ENCODE measurements around the gene GOLGA3.
"Not testable (repeated sequence)": the region's sequence is repeated elsewhere in the genome, so short reads cannot be mapped to it uniquely, and the experiment has no call there.

Gene GOLGA3

GRCh38 chr12:132777614-132778013 is 51.1 kb downstream of the GOLGA3 start:
- no peak for DNase-seq

GRCh38 chr12:132776816-132777568 is 51.7 kb downstream of the GOLGA3 start:
- DNase-seq, result no peak

GRCh38 chr12:132776230-132776625 is 52.4 kb downstream of the GOLGA3 start:
- DNase-seq, result not testable (repeated sequence)

- no peak for DNase-seq
These were observed 53.0 kb downstream of the GOLGA3 start for GRCh38 chr12:132775502-132776229.

GRCh38 chr12:132774646-132775275 is 53.9 kb downstream of the GOLGA3 start:
- DNase-seq, result no peak

- DNase-seq, result no peak
These were observed 54.5 kb downstream of the GOLGA3 start for GRCh38 chr12:132774159-132774558.

- no peak for DNase-seq
These were observed 55.4 kb downstream of the GOLGA3 start for GRCh38 chr12:132773077-132773955.

GRCh38 chr12:132772606-132773005 is 56.1 kb downstream of the GOLGA3 start:
- DNase-seq, result no peak

- DNase-seq, result peak; percentile 39
These were observed 57.4 kb downstream of the GOLGA3 start for GRCh38 chr12:132771126-132771838.

- no peak for DNase-seq
These were observed 62.1 kb downstream of the GOLGA3 start for GRCh38 chr12:132766380-132767085.

- no peak for DNase-seq
These were observed 63.3 kb downstream of the GOLGA3 start for GRCh38 chr12:132765361-132765760.

GRCh38 chr12:132764231-132764630 is 64.4 kb downstream of the GOLGA3 start:
- no peak for DNase-seq

GRCh38 chr12:132761921-132762583 is 66.6 kb downstream of the GOLGA3 start:
- peak; percentile 86 for DNase-seq

- DNase-seq, result peak; percentile 56
These were observed 67.4 kb downstream of the GOLGA3 start, which contains the start of gene ANKLE2 for GRCh38 chr12:132761032-132761920. TSS of gene ANKLE2 (minus strand) at chr12:132761832. CDS start at chr12:132761798, 34 bp downstream.

GRCh38 chr12:132759359-132759758 is 69.3 kb downstream of the GOLGA3 start:
- DNase-seq, result no peak

GRCh38 chr12:132758825-132759224 is 69.8 kb downstream of the GOLGA3 start:
- DNase-seq, result not testable (repeated sequence)

GRCh38 chr12:132754160-132754932 is 74.3 kb downstream of the GOLGA3 start:
- no peak for DNase-seq

- not testable (repeated sequence) for DNase-seq
These were observed 75.0 kb downstream of the GOLGA3 start for GRCh38 chr12:132753670-132754069.

GRCh38 chr12:132748319-132748718 is 80.3 kb downstream of the GOLGA3 start:
- DNase-seq, result no peak
